AG09319 (cell line): Measurements from ENCODE around the gene F8A3.
"Not testable (repeated sequence)": the region's sequence is repeated elsewhere in the genome, so short reads cannot be mapped to it uniquely, and the experiment has no call there.

Experiments used
- DNase-seq: peaks from one replicate; pipeline ENCODE4 v3.0.0-alpha.2; 2010; ENCODE audit warnings: low read depth; ENCODE audit errors: extremely low read depth
- CTCF ChIP-seq: IDR thresholded peaks from 2 replicates; pipeline ENCODE4 v1.5.1; 2011; ENCODE audit warnings: low read depth, mild to moderate bottlenecking, inconsistent platforms, low read length, moderate library complexity

Gene F8A3

GRCh38 chrX:155458471-155458870 lies at the start of gene F8A3:
F8A3 (minus strand) TSS chrX:155458620; CDS start chrX:155458600, 20 bp downstream.
- not testable (repeated sequence) for DNase-seq

- no peak for DNase-seq
- no peak for TF ChIP-seq CTCF
These were observed 46.9 kb upstream of the F8A3 start for GRCh38 chrX:155505296-155505695.

- not testable (repeated sequence) for DNase-seq
These were observed 36.7 kb upstream of the F8A3 start for GRCh38 chrX:155495134-155495533.

- not testable (repeated sequence) for DNase-seq
These were observed 33.0 kb upstream of the F8A3 start for GRCh38 chrX:155491421-155491820.

- DNase-seq: not testable (repeated sequence)
These were observed 18.7 kb upstream of the F8A3 start for GRCh38 chrX:155477136-155477535.

GRCh38 chrX:155466269-155466938 lies 8.0 kb upstream of the F8A3 start:
- not testable (repeated sequence) for DNase-seq

GRCh38 chrX:155460501-155460900 lies 2.1 kb upstream of the F8A3 start:
- DNase-seq: not testable (repeated sequence)

GRCh38 chrX:155457761-155458447 lies 516 bp downstream of the F8A3 start:
- DNase-seq: not testable (repeated sequence)

GRCh38 chrX:155441097-155441496 lies 17.3 kb downstream of the F8A3 start:
- TF ChIP-seq CTCF: no peak

GRCh38 chrX:155435744-155436112 lies 22.7 kb downstream of the F8A3 start:
- no peak for DNase-seq
- TF ChIP-seq CTCF: no peak

More at GRCh38 chrX:155441097-155441496, 17.3 kb downstream of the F8A3 start:
- DNase-seq: no peak

GRCh38 chrX:155434906-155435743 lies 23.3 kb downstream of the F8A3 start:
- no peak for TF ChIP-seq CTCF
- no peak for DNase-seq
